H9 (cell line): ENCODE data around the gene TMEM154. TPM values are rescaled to one million over a fixed set of nuclear protein-coding genes. Genes with fewer than 3 reads are reported as not detected.

Source experiments
- DNase-seq: peaks from one replicate; pipeline ENCODE4 v3.0.0-alpha.2; 2017
- H2AFZ ChIP-seq: one replicate; pipeline ENCODE4 v1.6.1; 2013; ENCODE audit warnings: mild to moderate bottlenecking, low read length, control low read depth, moderate library complexity
- H2AK5ac ChIP-seq: 2 replicates; pipeline ENCODE4 v1.6.1; 2013; ENCODE audit warnings: low read length, control low read depth, mixed read lengths; ENCODE audit not compliant: insufficient read length
- H2BK120ac ChIP-seq: one replicate; pipeline ENCODE4 v1.6.1; 2013; ENCODE audit warnings: low read depth, mild to moderate bottlenecking, low read length, control low read depth, inconsistent platforms; ENCODE audit not compliant: poor library complexity, severe bottlenecking
- H2BK12ac ChIP-seq: 2 replicates; pipeline ENCODE4 v1.6.1; 2013; ENCODE audit warnings: low read length, control low read depth, mixed read lengths, low read depth; ENCODE audit not compliant: insufficient read length
- H2BK15ac ChIP-seq: 2 replicates; pipeline ENCODE4 v1.6.1; 2013; ENCODE audit warnings: low read depth, low read length, control low read depth
- H2BK20ac ChIP-seq: one replicate; pipeline ENCODE4 v1.6.1; 2013; ENCODE audit warnings: low read depth, mild to moderate bottlenecking, low read length, control low read depth, inconsistent platforms; ENCODE audit not compliant: poor library complexity, severe bottlenecking
- H2BK5ac ChIP-seq: 2 replicates; pipeline ENCODE4 v1.6.1; 2013; ENCODE audit warnings: low read length, control low read depth, mixed read lengths; ENCODE audit not compliant: insufficient read length
- H3K14ac ChIP-seq: 2 replicates; pipeline ENCODE4 v1.6.1; 2013; ENCODE audit warnings: low read length, control low read depth; ENCODE audit not compliant: insufficient read depth
- H3K18ac ChIP-seq: 2 replicates; pipeline ENCODE4 v1.6.1; 2013; ENCODE audit warnings: low read depth, mild to moderate bottlenecking, mixed read lengths, low read length, control low read depth; ENCODE audit not compliant: insufficient read length
- H3K23ac ChIP-seq: 2 replicates; pipeline ENCODE4 v1.6.1; 2013; ENCODE audit warnings: low read length, control low read depth, mixed read lengths, low read depth; ENCODE audit not compliant: insufficient read length
- H3K23me2 ChIP-seq: 2 replicates; pipeline ENCODE4 v1.6.1; 2013; ENCODE audit warnings: low read depth, mild to moderate bottlenecking, mixed read lengths, low read length, control low read depth; ENCODE audit not compliant: insufficient read length, poor library complexity, severe bottlenecking
- H3K27ac ChIP-seq: 2 replicates; pipeline ENCODE4 v1.5.1; 2013; ENCODE audit warnings: low read length, control low read depth, mixed read lengths, low read depth; ENCODE audit not compliant: insufficient read length
- H3K27me3 ChIP-seq: 2 replicates; pipeline ENCODE4 v1.6.1; 2013; ENCODE audit warnings: low read length, control low read depth, inconsistent platforms; ENCODE audit not compliant: insufficient read depth
- H3K4ac ChIP-seq: 2 replicates; pipeline ENCODE4 v1.6.1; 2013; ENCODE audit warnings: low read depth, mild to moderate bottlenecking, control low read depth, inconsistent platforms, low read length, moderate library complexity
- H3K4me1 ChIP-seq: 2 replicates; pipeline ENCODE4 v1.6.1; 2013; ENCODE audit warnings: low read length, control low read depth, inconsistent platforms; ENCODE audit not compliant: insufficient read depth
- H3K4me2 ChIP-seq: 2 replicates; pipeline ENCODE4 v1.6.1; 2013; ENCODE audit warnings: low read length, control low read depth, mixed read lengths; ENCODE audit not compliant: insufficient read length, insufficient read depth
- H3K56ac ChIP-seq: 2 replicates; pipeline ENCODE4 v1.6.1; 2013; ENCODE audit warnings: low read depth, mild to moderate bottlenecking, mixed read lengths, low read length, control low read depth; ENCODE audit not compliant: insufficient read length
- H3K79me1 ChIP-seq: 2 replicates; pipeline ENCODE4 v1.6.1; 2013; ENCODE audit warnings: low read depth, mild to moderate bottlenecking, moderate library complexity, low read length, control low read depth, inconsistent platforms; ENCODE audit not compliant: insufficient read depth, poor library complexity, severe bottlenecking
- H3K79me2 ChIP-seq: 2 replicates; pipeline ENCODE4 v1.6.1; 2013; ENCODE audit warnings: low read length, control low read depth, inconsistent platforms; ENCODE audit not compliant: insufficient read depth
- H3K9ac ChIP-seq: 2 replicates; pipeline ENCODE4 v1.6.1; 2013; ENCODE audit warnings: low read length, control low read depth, mixed read lengths; ENCODE audit not compliant: insufficient read length; ENCODE audit errors: extremely low read depth
- H3K9me3 ChIP-seq: one replicate; pipeline ENCODE4 v1.6.1; 2013; ENCODE audit warnings: low read depth, low read length, inconsistent platforms; ENCODE audit not compliant: control insufficient read depth
- H3T11ph ChIP-seq: one replicate; pipeline ENCODE4 v1.6.1; 2013; ENCODE audit warnings: mild to moderate bottlenecking, low read length, control low read depth, inconsistent platforms
- H4K20me1 ChIP-seq: one replicate; pipeline ENCODE4 v1.6.1; 2013; ENCODE audit not compliant: control insufficient read depth, insufficient read length, insufficient read depth
- H4K5ac ChIP-seq: 2 replicates; pipeline ENCODE4 v1.6.1; 2013; ENCODE audit warnings: low read depth, mild to moderate bottlenecking, mixed read lengths, low read length, control low read depth; ENCODE audit not compliant: insufficient read length
- H4K8ac ChIP-seq: replicated peaks from 2 replicates; pipeline ENCODE4 v1.6.1; 2013; ENCODE audit warnings: low read length, control low read depth, mixed read lengths, low read depth; ENCODE audit not compliant: insufficient read length
- H4K91ac ChIP-seq: 2 replicates; pipeline ENCODE4 v1.6.1; 2013; ENCODE audit warnings: low read depth, mild to moderate bottlenecking, moderate library complexity, mixed read lengths, low read length, control low read depth; ENCODE audit not compliant: insufficient read length
- H3K27ac Mint-ChIP-seq, 3 experiments: 2 replicates in 2 of 3; 3 replicates in 1 of 3; pipeline ENCODE4 v1.8.0; 2020 to 2021; ENCODE audit warnings: mixed read lengths in 3 of 3, mild to moderate bottlenecking in 1 of 3, moderate library complexity in 1 of 3
- H3K27me3 Mint-ChIP-seq: 2 replicates; pipeline ENCODE4 v1.8.0; 2021; ENCODE audit warnings: low read depth, mild to moderate bottlenecking, moderate library complexity, mixed read lengths
- H3K36me3 Mint-ChIP-seq, 3 experiments: 2 replicates in 2 of 3; 3 replicates in 1 of 3; pipeline ENCODE4 v1.8.0; 2020 to 2021; ENCODE audit warnings: low read depth in 3 of 3, mixed read lengths in 3 of 3; ENCODE audit not compliant: insufficient read depth in 1 of 3
- H3K4me1 Mint-ChIP-seq, 2 experiments: 2 replicates each; pipeline ENCODE4 v1.8.0; 2020; ENCODE audit warnings: mixed read lengths in 2 of 2
- H3K4me3 Mint-ChIP-seq, 2 experiments: 2 replicates in 1 of 2; 3 replicates in 1 of 2; pipeline ENCODE4 v1.8.0; 2020 to 2021; ENCODE audit warnings: mild to moderate bottlenecking in 2 of 2, mixed read lengths in 2 of 2, moderate library complexity in 1 of 2
- H3K9me3 Mint-ChIP-seq, 2 experiments: 2 replicates in 1 of 2; 3 replicates in 1 of 2; pipeline ENCODE4 v1.8.0; 2020; ENCODE audit warnings: mild to moderate bottlenecking in 2 of 2, mixed read lengths in 2 of 2, moderate library complexity in 1 of 2
- CTCF ChIP-seq: fragments of 200-600 bp; sonication (generic); conservative IDR thresholded peaks from 3 replicates; pipeline ENCODE4 v1.8.0; 2021; ENCODE audit warnings: antibody characterized with exemption, mild to moderate bottlenecking
- WGBS: extraction: QIAGEN DNeasy Blood & Tissue Kit; methylation state at CpG from one replicate; pipeline ENCODE4 v1.1.7; 2013; ENCODE audit warnings: missing lambda C conversion rate, low lambda C conversion rate, mixed read lengths; ENCODE audit not compliant: insufficient read length; ENCODE audit errors: extremely low coverage; 5-methylcytosine and 5-hydroxymethylcytosine counted together
- total RNA-seq: library from RNA; stranded (reverse); gene quantifications from 2 replicates; pipeline ENCODE4 v1.2.1, GENCODE V29; 2021

The TMEM154 gene
- total RNA-seq, 1 experiment from 2014 or later = 1.7 TPM

GRCh38 chr4:152690706-152691651 lies 11.2 kb upstream of the TMEM154 start:
- no peak overlapping the region for H2AK5ac ChIP-seq
- no peak overlapping the region for H3K4me2 ChIP-seq
- H4K8ac ChIP-seq = no peak overlapping the region
- no peak overlapping the region for H4K91ac ChIP-seq
- H2BK15ac ChIP-seq = no peak overlapping the region
- no peak overlapping the region for H3K23ac ChIP-seq
- no peaks in the 10 kb centered on the region for H3K36me3 Mint-ChIP-seq
- H4K20me1 ChIP-seq = no peaks in the 10 kb centered on the region
- no peak overlapping the region for H4K5ac ChIP-seq
- H2AFZ ChIP-seq = no peak overlapping the region
- no peaks in the 10 kb centered on the region for H3K27me3 ChIP-seq
- H3K27me3 Mint-ChIP-seq = no peaks in the 10 kb centered on the region; the same call in none of the 2 replicates
- H2BK120ac ChIP-seq = no peak overlapping the region
- H2BK12ac ChIP-seq = no peak overlapping the region
- no peaks in the 10 kb centered on the region for H3K79me1 ChIP-seq
- no peak overlapping the region for H3K4me3 Mint-ChIP-seq
- H3T11ph ChIP-seq = no peak overlapping the region
- no peaks in the 10 kb centered on the region for H3K23me2 ChIP-seq
- H3K9ac ChIP-seq = no peak overlapping the region
- no peaks in the 10 kb centered on the region for H3K9me3 ChIP-seq
- H2BK5ac ChIP-seq = no peak overlapping the region
- no peaks in the 10 kb centered on the region for H3K9me3 Mint-ChIP-seq
- no peak overlapping the region for H2BK20ac ChIP-seq
- no CpG with 5 or more reads among the region's 4 CpGs for WGBS
- no peak for DNase-seq
- H3K4me1 ChIP-seq = no peaks in the 10 kb centered on the region
- H3K79me2 ChIP-seq = no peaks in the 10 kb centered on the region
- no peak overlapping the region for H3K27ac ChIP-seq
- H3K18ac ChIP-seq = no peak overlapping the region
- H3K27ac Mint-ChIP-seq = no peak overlapping the region
- no peak overlapping the region for H3K14ac ChIP-seq
- H3K4me1 Mint-ChIP-seq = peaks cover 11 to 15% of the 10 kb centered on the region in 2 experiments
- TF ChIP-seq CTCF = no peak
- no peak overlapping the region for H3K4ac ChIP-seq
- no peak overlapping the region for H3K56ac ChIP-seq
